Measurements from ENCODE around the gene NTSR1. TPM values are rescaled to one million over a fixed set of nuclear protein-coding genes. Genes with fewer than 3 reads are reported as not detected.
A peak's percentile ranks its signal among the peaks of the same experiment; 100 is the strongest.

The NTSR1 gene
- total and polyA plus RNA-seq, 2 of the 13 experiments (the other 11 are each of a cell fraction or from before 2014, with no cell fraction given): 0.09 to 0.12 TPM

DNA sequence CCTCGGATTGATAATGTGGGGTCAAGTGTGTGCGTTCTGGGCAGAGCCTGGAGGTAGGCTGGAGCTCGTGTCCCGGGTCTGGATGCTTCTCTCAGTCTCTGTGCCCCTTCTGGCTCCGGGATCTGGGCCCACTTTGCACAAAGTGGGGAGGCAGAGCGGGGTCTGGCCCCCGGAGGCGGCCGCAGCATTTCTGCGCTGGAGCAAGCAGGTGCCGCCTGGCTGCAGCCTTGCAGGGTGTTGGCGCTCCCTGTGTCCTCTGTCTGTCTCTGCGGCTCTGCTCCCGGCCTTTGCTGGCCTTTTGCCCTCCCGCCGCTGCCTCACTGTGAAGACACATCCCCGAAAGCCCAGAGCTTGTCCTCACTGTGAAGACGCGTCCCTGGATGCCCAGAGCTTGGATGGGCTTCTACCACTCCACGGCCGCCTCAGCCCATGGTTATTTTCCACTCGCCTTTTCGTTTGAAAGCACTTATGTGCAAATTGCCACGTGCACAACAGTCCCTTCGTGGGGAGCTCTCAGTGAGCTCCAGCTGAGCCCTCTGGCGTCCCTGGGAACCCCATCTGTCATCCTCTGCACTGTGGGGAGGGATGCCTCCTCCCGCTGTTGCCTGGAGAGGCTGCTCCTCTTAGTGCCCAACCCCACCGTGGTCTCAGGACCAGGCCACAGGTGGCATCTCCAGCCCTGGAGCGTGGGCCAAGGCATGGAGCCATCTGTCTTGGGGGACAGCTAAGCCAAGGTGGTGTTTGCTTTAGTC lies 49.0 kb upstream of the NTSR1 start:
- no TSS peak for BruUV-seq (replicated peaks)
- peak; percentile 18 for TF ChIP-seq AGO2 (optimal IDR thresholded peaks at IDR 0.05; ENCODE audit: low read depth, low read length)
- TF ChIP-seq DRAP1 (CRISPR knock-in tag; IDR thresholded peaks at IDR 0.05): no peak
- TF ChIP-seq SRSF9 (IDR thresholded peaks at IDR 0.05; ENCODE audit: borderline replicate concordance, insufficient read depth, low read depth, low read length, poor library complexity, severe bottlenecking): no peak
- TF ChIP-seq NCOA2 (CRISPR knock-in tag; IDR thresholded peaks at IDR 0.05): no peak
- no peak for TF ChIP-seq SRSF4 (IDR thresholded peaks at IDR 0.05; ENCODE audit: low read depth, low read length, poor library complexity, severe bottlenecking)
- TF ChIP-seq SP1 (IDR thresholded peaks at IDR 0.05): no peak
- TF ChIP-seq SP1 (CRISPR knock-in tag; IDR thresholded peaks at IDR 0.05): no peak
- no peak for TF ChIP-seq ZNF547 (CRISPR knock-in tag; IDR thresholded peaks at IDR 0.05)
- TF ChIP-seq AGO1 (IDR thresholded peaks at IDR 0.05; ENCODE audit: low read depth, low read length, poor library complexity, severe bottlenecking): peak; percentile 75
- no peak for TF ChIP-seq ZNF138 (CRISPR knock-in tag; IDR thresholded peaks at IDR 0.05; ENCODE audit: low read depth)
- TF ChIP-seq POLR2G (IDR thresholded peaks at IDR 0.05; ENCODE audit: low read depth, low read length): peak; percentile 39; the same call in 1 of the 2 replicates
- TF ChIP-seq ELF1 (CRISPR knock-in tag; IDR thresholded peaks at IDR 0.05): no peak
- no peak for TF ChIP-seq ZBTB10 (CRISPR knock-in tag; IDR thresholded peaks at IDR 0.05; ENCODE audit: borderline replicate concordance)
- no peak for TF ChIP-seq U2AF1 (optimal IDR thresholded peaks at IDR 0.05; ENCODE audit: low read depth, low read length)
- no peak for TF ChIP-seq SMARCC2 (IDR thresholded peaks at IDR 0.05)
- TF ChIP-seq ZNF296 (CRISPR knock-in tag; conservative IDR thresholded peaks at IDR 0.05): no peak
- TF ChIP-seq NFE2 (CRISPR knock-in tag; IDR thresholded peaks at IDR 0.05): no peak
- no peak for TF ChIP-seq HES4 (CRISPR knock-in tag; IDR thresholded peaks at IDR 0.05; ENCODE audit: borderline replicate concordance)
- no peak for TF ChIP-seq SSRP1 (CRISPR knock-in tag; IDR thresholded peaks at IDR 0.05)
- FAIRE-seq: no peak
- H3K79me2 ChIP-seq (ENCODE audit: insufficient read depth, low read length): peaks cover 5% of the 10 kb centered on the region
- ChIA-PET CTCF (ENCODE audit: low intra/inter-chr PET ratio, low total read pairs) (no interaction called here), POLR2A (no interaction called here)
- no peaks in the 10 kb centered on the region for H3K9me3 ChIP-seq (ENCODE audit: low read length)
- no peak for ATAC-seq
- H3K4me2 ChIP-seq (ENCODE audit: low read depth, low read length): no peak overlapping the region
- no peak overlapping the region for H3K9ac ChIP-seq (ENCODE audit: insufficient read depth, low read depth, low read length)
- H3K27me3 ChIP-seq (ENCODE audit: control insufficient read depth in 1 of 2, insufficient read depth in 2 of 2, low read length in 2 of 2): no peaks in the 10 kb centered on the region
- H2AFZ ChIP-seq (ENCODE audit: low read length): no peak overlapping the region
- H3K36me3 ChIP-seq (replicated peaks in 1 of 2; ENCODE audit: control insufficient read depth in 1 of 2, insufficient read depth in 2 of 2, low read length in 2 of 2): peaks cover 6 to 51% of the 10 kb centered on the region in 2 experiments; a peak in 4 of 5 replicates
- in situ Hi-C loops (cut with HindIII; ENCODE audit: extremely low pct_ligation_motif_present, low pct_unique_long_range_greater_than_20kb) (no loop called here), intact Hi-C loops (cut with micrococcal nuclease; ENCODE audit: unreplicated experiment) (no loop called here)
- no peak overlapping the region for H3K4me3 ChIP-seq (replicated peaks in 1 of 3; ENCODE audit: insufficient read depth in 1 of 3, low read depth in 2 of 3, low read length in 3 of 3)
- peaks cover 27% of the 10 kb centered on the region for H3K4me1 ChIP-seq (ENCODE audit: insufficient read depth, low read length)
- no peak overlapping the region for H3K27ac ChIP-seq (ENCODE audit: extremely low read length, insufficient read depth, low read length)
- DNase-seq (ENCODE audit: low spot score): no peak
- H4K20me1 ChIP-seq (ENCODE audit: insufficient read depth, low read length): no peaks in the 10 kb centered on the region
- WGBS (ENCODE audit: low lambda C conversion rate): 90% methylated on average over 24 of the region's 29 CpGs
